ENCODE measurements around the gene EIF2B5.

The EIF2B5 gene

GRCh38 chr3:184173374-184173722, 38.2 kb downstream of the EIF2B5 start:
- no peak for DNase-seq (ENCODE audit: low read depth in 2 of 2, low spot score in 1 of 2)

- DNase-seq (ENCODE audit: low read depth in 2 of 2, low spot score in 1 of 2) = no peak
These were observed 39.1 kb downstream of the EIF2B5 start for GRCh38 chr3:184174284-184174645.

- peak; percentile 91 to 96 for DNase-seq (ENCODE audit: low read depth in 2 of 2, low spot score in 1 of 2)
These were observed 39.7 kb downstream of the EIF2B5 start, which contains the start of gene AP2M1 for GRCh38 chr3:184174646-184175492. Gene AP2M1, plus strand, starts transcription at chr3:184174855. Its CDS starts 2,139 bp downstream, at chr3:184176994.

GRCh38 chr3:184175506-184175905, 40.3 kb downstream of the EIF2B5 start:
- DNase-seq (ENCODE audit: low read depth in 2 of 2, low spot score in 1 of 2) = no peak

- no peak for DNase-seq (ENCODE audit: low read depth in 2 of 2, low spot score in 1 of 2)
These were observed 40.8 kb downstream of the EIF2B5 start for GRCh38 chr3:184175981-184176376.

- no peak for DNase-seq (ENCODE audit: low read depth in 2 of 2, low spot score in 1 of 2)
These were observed 41.5 kb downstream of the EIF2B5 start for GRCh38 chr3:184176377-184177330.

GRCh38 chr3:184177331-184177731, 42.2 kb downstream of the EIF2B5 start:
- DNase-seq (ENCODE audit: low read depth in 2 of 2, low spot score in 1 of 2) = no peak

- DNase-seq (ENCODE audit: low read depth in 2 of 2, low spot score in 1 of 2) = no peak
These were observed 42.7 kb downstream of the EIF2B5 start for GRCh38 chr3:184177767-184178306.

- no peak for DNase-seq (ENCODE audit: low read depth in 2 of 2, low spot score in 1 of 2)
These were observed 43.5 kb downstream of the EIF2B5 start for GRCh38 chr3:184178521-184179138.

GRCh38 chr3:184180165-184180564, 45.0 kb downstream of the EIF2B5 start:
- DNase-seq (ENCODE audit: low read depth in 2 of 2, low spot score in 1 of 2) = no peak

GRCh38 chr3:184181596-184181995, 46.4 kb downstream of the EIF2B5 start:
- DNase-seq (ENCODE audit: low read depth in 2 of 2, low spot score in 1 of 2) = no peak

GRCh38 chr3:184183679-184184078, 48.5 kb downstream of the EIF2B5 start:
- DNase-seq (ENCODE audit: low read depth in 2 of 2, low spot score in 1 of 2) = no peak

GRCh38 chr3:184184546-184185230, 49.5 kb downstream of the EIF2B5 start:
- DNase-seq (ENCODE audit: low read depth in 2 of 2, low spot score in 1 of 2) = no peak

GRCh38 chr3:184185461-184186183, 50.5 kb downstream of the EIF2B5 start:
- DNase-seq (ENCODE audit: low read depth in 2 of 2, low spot score in 1 of 2) = peak; percentile 98 to 99

GRCh38 chr3:184186184-184186901, 51.2 kb downstream of the EIF2B5 start, which contains the start of gene ABCF3:
Gene ABCF3, plus strand, starts transcription at chr3:184186199. Its CDS starts 9 bp downstream, at chr3:184186208.
- DNase-seq (ENCODE audit: low read depth in 2 of 2, low spot score in 1 of 2) = no peak

- no peak for DNase-seq (ENCODE audit: low read depth in 2 of 2, low spot score in 1 of 2)
These were observed 51.7 kb downstream of the EIF2B5 start for GRCh38 chr3:184186902-184187207.

GRCh38 chr3:184188080-184188479, 52.9 kb downstream of the EIF2B5 start:
- no peak for DNase-seq (ENCODE audit: low read depth in 2 of 2, low spot score in 1 of 2)

- DNase-seq (ENCODE audit: low read depth in 2 of 2, low spot score in 1 of 2) = no peak
These were observed 54.3 kb downstream of the EIF2B5 start for GRCh38 chr3:184189421-184189820.

GRCh38 chr3:184192889-184193288, 57.7 kb downstream of the EIF2B5 start:
- DNase-seq (ENCODE audit: low read depth in 2 of 2, low spot score in 1 of 2) = no peak
